Measurements from ENCODE around the gene TMEM255B.

TMEM255B gene

GRCh38 chr13:113855012-113855921 is 96.2 kb downstream of the TMEM255B start:
- no peak overlapping the region for H3K4me3 ChIP-seq (ENCODE audit: low read length in 2 of 2)
- H3K4me1 ChIP-seq (ENCODE audit: control insufficient read depth, insufficient read depth, low read length): peaks cover 47% of the 10 kb centered on the region
- peak overlapping the region; percentile 24 for H3K27ac ChIP-seq (ENCODE audit: low read length)
- no peak overlapping the region for H3K9ac ChIP-seq (ENCODE audit: low read length in 2 of 2)
- no peaks in the 10 kb centered on the region for H3K27me3 ChIP-seq (ENCODE audit: control insufficient read depth in 1 of 2, insufficient read depth in 2 of 2, low read length in 2 of 2)
- peaks cover 3 to 12% of the 10 kb centered on the region in 2 donors for H3K36me3 ChIP-seq (ENCODE audit: control insufficient read depth in 2 of 2, insufficient read depth in 2 of 2, low read length in 2 of 2)
- H3K9me3 ChIP-seq (ENCODE audit: control insufficient read depth in 2 of 2, low read length in 2 of 2): no peaks in the 10 kb centered on the region

GRCh38 chr13:113855931-113856715 is 97.1 kb downstream of the TMEM255B start:
- Histone ChIP-seq H3K4me1 (ENCODE audit: control insufficient read depth, insufficient read depth, low read length) (peaks cover 55% of the 10 kb centered on the region), H3K4me3 (ENCODE audit: low read length in 2 of 2) (no peak overlapping the region), H3K9ac (ENCODE audit: low read length in 2 of 2) (no peak overlapping the region), H3K36me3 (ENCODE audit: control insufficient read depth in 2 of 2, insufficient read depth in 2 of 2, low read length in 2 of 2) (peaks cover 3 to 12% of the 10 kb centered on the region in 2 donors), H3K27ac (ENCODE audit: low read length) (peak overlapping the region; percentile 11), H3K9me3 (ENCODE audit: control insufficient read depth in 2 of 2, low read length in 2 of 2) (no peaks in the 10 kb centered on the region), H3K27me3 (ENCODE audit: control insufficient read depth in 1 of 2, insufficient read depth in 2 of 2, low read length in 2 of 2) (no peaks in the 10 kb centered on the region)

DNA sequence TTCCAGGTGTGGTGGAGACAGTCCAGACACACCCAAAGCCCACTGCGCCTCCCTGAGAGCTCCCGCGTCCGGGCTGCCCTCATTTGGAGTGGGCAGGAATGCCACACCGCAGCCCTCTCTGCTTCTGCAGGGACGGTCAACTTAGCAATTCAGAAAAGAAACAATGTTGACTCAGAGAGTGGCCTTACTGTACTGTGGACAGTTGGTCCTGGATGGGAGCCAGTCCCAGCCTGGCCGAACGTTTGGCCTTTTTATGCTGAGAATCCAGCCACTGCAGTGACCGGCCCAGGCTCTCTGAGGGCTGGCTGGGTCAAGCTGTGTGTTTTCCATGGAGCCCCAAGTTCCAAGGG is 97.7 kb downstream of the TMEM255B start:
- Histone ChIP-seq H3K9me3 (ENCODE audit: control insufficient read depth in 2 of 2, low read length in 2 of 2) (no peaks in the 10 kb centered on the region), H3K36me3 (ENCODE audit: control insufficient read depth in 2 of 2, insufficient read depth in 2 of 2, low read length in 2 of 2) (peaks cover 3 to 12% of the 10 kb centered on the region in 2 donors), H3K27me3 (ENCODE audit: control insufficient read depth in 1 of 2, insufficient read depth in 2 of 2, low read length in 2 of 2) (no peaks in the 10 kb centered on the region), H3K4me3 (ENCODE audit: low read length in 2 of 2) (no peak overlapping the region), H3K27ac (ENCODE audit: low read length) (peak overlapping the region; percentile 11), H3K9ac (ENCODE audit: low read length in 2 of 2) (no peak overlapping the region), H3K4me1 (ENCODE audit: control insufficient read depth, insufficient read depth, low read length) (peaks cover 59% of the 10 kb centered on the region)

- Histone ChIP-seq H3K9ac (ENCODE audit: low read length in 2 of 2) (no peak overlapping the region), H3K9me3 (ENCODE audit: control insufficient read depth in 2 of 2, low read length in 2 of 2) (no peaks in the 10 kb centered on the region), H3K27ac (ENCODE audit: low read length) (no peak overlapping the region), H3K4me1 (ENCODE audit: control insufficient read depth, insufficient read depth, low read length) (peaks cover 67% of the 10 kb centered on the region), H3K4me3 (ENCODE audit: low read length in 2 of 2) (no peak overlapping the region), H3K36me3 (ENCODE audit: control insufficient read depth in 2 of 2, insufficient read depth in 2 of 2, low read length in 2 of 2) (peaks cover 3 to 12% of the 10 kb centered on the region in 2 donors), H3K27me3 (ENCODE audit: control insufficient read depth in 1 of 2, insufficient read depth in 2 of 2, low read length in 2 of 2) (no peaks in the 10 kb centered on the region)
Measured at GRCh38 chr13:113857531-113858195, 98.6 kb downstream of the TMEM255B start.

- H3K4me1 ChIP-seq (ENCODE audit: control insufficient read depth, insufficient read depth, low read length): peaks cover 56% of the 10 kb centered on the region
- no peak overlapping the region for H3K9ac ChIP-seq (ENCODE audit: low read length in 2 of 2)
Measured at GRCh38 chr13:113859311-113860050, 100.5 kb downstream of the TMEM255B start.

GRCh38 chr13:113860051-113860664 is 101.1 kb downstream of the TMEM255B start:
- peaks cover 52% of the 10 kb centered on the region for H3K4me1 ChIP-seq (ENCODE audit: control insufficient read depth, insufficient read depth, low read length)
- H3K9ac ChIP-seq (ENCODE audit: low read length in 2 of 2): no peak overlapping the region
- peak overlapping the region; percentile 58 for H3K27ac ChIP-seq (ENCODE audit: low read length)

More at GRCh38 chr13:113859311-113860050, 100.5 kb downstream of the TMEM255B start:
- H3K27me3 ChIP-seq (ENCODE audit: control insufficient read depth in 1 of 2, insufficient read depth in 2 of 2, low read length in 2 of 2): no peaks in the 10 kb centered on the region
- peaks cover 3 to 12% of the 10 kb centered on the region in 2 donors for H3K36me3 ChIP-seq (ENCODE audit: control insufficient read depth in 2 of 2, insufficient read depth in 2 of 2, low read length in 2 of 2)
- no peaks in the 10 kb centered on the region for H3K9me3 ChIP-seq (ENCODE audit: control insufficient read depth in 2 of 2, low read length in 2 of 2)
- H3K4me3 ChIP-seq (ENCODE audit: low read length in 2 of 2): no peak overlapping the region
- no peak overlapping the region for H3K27ac ChIP-seq (ENCODE audit: low read length)

GRCh38 chr13:113860665-113861432 is 101.8 kb downstream of the TMEM255B start:
- H3K4me1 ChIP-seq (ENCODE audit: control insufficient read depth, insufficient read depth, low read length): peaks cover 45% of the 10 kb centered on the region
- H3K27me3 ChIP-seq (ENCODE audit: control insufficient read depth in 1 of 2, insufficient read depth in 2 of 2, low read length in 2 of 2): no peaks in the 10 kb centered on the region
- peak overlapping the region; percentile 58 for H3K27ac ChIP-seq (ENCODE audit: low read length)
- peaks cover 3 to 12% of the 10 kb centered on the region in 2 donors for H3K36me3 ChIP-seq (ENCODE audit: control insufficient read depth in 2 of 2, insufficient read depth in 2 of 2, low read length in 2 of 2)
- no peaks in the 10 kb centered on the region for H3K9me3 ChIP-seq (ENCODE audit: control insufficient read depth in 2 of 2, low read length in 2 of 2)
- H3K9ac ChIP-seq (ENCODE audit: low read length in 2 of 2): no peak overlapping the region
- H3K4me3 ChIP-seq (ENCODE audit: low read length in 2 of 2): no peak overlapping the region

More at GRCh38 chr13:113860051-113860664, 101.1 kb downstream of the TMEM255B start:
- Histone ChIP-seq H3K4me3 (ENCODE audit: low read length in 2 of 2) (no peak overlapping the region), H3K9me3 (ENCODE audit: control insufficient read depth in 2 of 2, low read length in 2 of 2) (no peaks in the 10 kb centered on the region), H3K36me3 (ENCODE audit: control insufficient read depth in 2 of 2, insufficient read depth in 2 of 2, low read length in 2 of 2) (peaks cover 3 to 12% of the 10 kb centered on the region in 2 donors), H3K27me3 (ENCODE audit: control insufficient read depth in 1 of 2, insufficient read depth in 2 of 2, low read length in 2 of 2) (no peaks in the 10 kb centered on the region)

DNA sequence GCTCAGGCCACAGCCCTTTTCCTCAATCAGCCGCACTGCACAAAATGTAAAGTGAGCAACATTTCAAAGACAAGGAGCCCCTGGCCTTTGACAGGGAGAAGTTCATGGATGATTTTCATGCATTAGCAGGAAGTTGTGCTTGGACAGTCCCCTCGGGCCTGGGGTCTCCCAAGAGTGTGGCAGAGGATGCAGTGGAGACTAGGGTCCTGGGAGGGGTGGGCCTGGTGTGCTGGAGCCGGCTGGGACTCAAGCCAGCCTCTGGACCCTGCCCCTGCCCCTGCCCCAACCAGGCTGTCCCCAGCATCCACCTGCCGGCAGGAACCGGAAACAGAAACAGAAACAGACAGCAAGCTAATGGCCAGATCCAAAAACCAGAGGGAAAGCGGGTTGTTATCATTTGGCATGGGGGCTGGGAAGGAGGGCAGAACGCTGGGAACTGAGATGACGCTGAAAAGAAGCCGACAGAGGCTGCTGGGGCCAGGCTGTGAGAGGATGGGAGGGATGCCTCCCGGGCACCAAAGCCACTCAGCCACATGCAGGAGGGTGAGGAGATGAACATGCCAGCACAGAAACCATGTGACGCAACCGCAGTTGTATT is 102.5 kb downstream of the TMEM255B start:
- Histone ChIP-seq H3K4me3 (ENCODE audit: low read length in 2 of 2) (peak overlapping the region in 1 of 2 donors; percentile 80), H3K9ac (ENCODE audit: low read length in 2 of 2) (no peak overlapping the region), H3K27me3 (ENCODE audit: control insufficient read depth in 1 of 2, insufficient read depth in 2 of 2, low read length in 2 of 2) (no peaks in the 10 kb centered on the region), H3K36me3 (ENCODE audit: control insufficient read depth in 2 of 2, insufficient read depth in 2 of 2, low read length in 2 of 2) (peaks cover 3 to 12% of the 10 kb centered on the region in 2 donors), H3K4me1 (ENCODE audit: control insufficient read depth, insufficient read depth, low read length) (peaks cover 38% of the 10 kb centered on the region), H3K9me3 (ENCODE audit: control insufficient read depth in 2 of 2, low read length in 2 of 2) (no peaks in the 10 kb centered on the region), H3K27ac (ENCODE audit: low read length) (peak overlapping the region; percentile 58)

Measured in stomach smooth muscle (tissue), 2 donors.